Colonic mucosa (tissue), 4 donors: ENCODE measurements around the gene TRIM65. TPM values are rescaled to one million over a fixed set of nuclear protein-coding genes. Genes with fewer than 3 reads are reported as not detected.
"Not testable (repeated sequence)": the region's sequence is repeated elsewhere in the genome, so short reads cannot be mapped to it uniquely, and the experiment has no call there.

Source experiments
- DNase-seq: peaks from one replicate; pipeline ENCODE4 v3.0.0-alpha.2; 2020
- H3K27ac ChIP-seq: fragments of 200-600 bp; one replicate; pipeline ENCODE4 v1.8.0; 2021
- H3K27me3 ChIP-seq: fragments of 200-600 bp; one replicate; pipeline ENCODE4 v1.8.0; 2021
- H3K36me3 ChIP-seq: fragments of 200-600 bp; one replicate; pipeline ENCODE4 v1.8.0; 2021
- H3K4me1 ChIP-seq: fragments of 200-600 bp; one replicate; pipeline ENCODE4 v1.8.0; 2021; ENCODE audit warnings: mild to moderate bottlenecking
- H3K4me3 ChIP-seq: fragments of 200-600 bp; one replicate; pipeline ENCODE4 v1.8.0; 2021
- H3K9ac ChIP-seq, 2 donors: one replicate each; pipeline ENCODE4 v1.7.0; 2013; ENCODE audit warnings: control low read depth in 2 of 2, low read depth in 2 of 2, low read length in 2 of 2
- H3K9me3 ChIP-seq: fragments of 200-600 bp; one replicate; pipeline ENCODE4 v1.8.0; 2021
- intact Hi-C: fragments of 100-400 bp; cut with DNase I; formaldehyde crosslinking; loops from one replicate; pipeline ENCODE4 v1.14.1; 2022
- total RNA-seq, 2 donors: library from RNA; stranded (reverse); fragmentation: NEBNext Ultra II Directional in 1 of 2; extraction: Animal tissue kit (Norgen Biotek cat#: 25700) in 1 of 2; gene quantifications; one replicate each; pipeline ENCODE4 v1.2.1, GENCODE V29; 2021
- TF ChIP-seq, protein P1 (sequence below): fragments of 200-600 bp; IDR thresholded peaks from one replicate; pipeline ENCODE4 v1.8.0; 2022; ENCODE audit warnings: antibody characterized with exemption, mild to moderate bottlenecking
- donor health status: healthy.
- donor health status: DM: no; HTN: no; CAD: no.
- donor health status: DM: no; HTN: no; CAD: no.

TRIM65 gene
- total RNA-seq, 2 donors from 2014 or later, result 14.5 to 26.0 TPM

- TF ChIP-seq, protein P1, sequence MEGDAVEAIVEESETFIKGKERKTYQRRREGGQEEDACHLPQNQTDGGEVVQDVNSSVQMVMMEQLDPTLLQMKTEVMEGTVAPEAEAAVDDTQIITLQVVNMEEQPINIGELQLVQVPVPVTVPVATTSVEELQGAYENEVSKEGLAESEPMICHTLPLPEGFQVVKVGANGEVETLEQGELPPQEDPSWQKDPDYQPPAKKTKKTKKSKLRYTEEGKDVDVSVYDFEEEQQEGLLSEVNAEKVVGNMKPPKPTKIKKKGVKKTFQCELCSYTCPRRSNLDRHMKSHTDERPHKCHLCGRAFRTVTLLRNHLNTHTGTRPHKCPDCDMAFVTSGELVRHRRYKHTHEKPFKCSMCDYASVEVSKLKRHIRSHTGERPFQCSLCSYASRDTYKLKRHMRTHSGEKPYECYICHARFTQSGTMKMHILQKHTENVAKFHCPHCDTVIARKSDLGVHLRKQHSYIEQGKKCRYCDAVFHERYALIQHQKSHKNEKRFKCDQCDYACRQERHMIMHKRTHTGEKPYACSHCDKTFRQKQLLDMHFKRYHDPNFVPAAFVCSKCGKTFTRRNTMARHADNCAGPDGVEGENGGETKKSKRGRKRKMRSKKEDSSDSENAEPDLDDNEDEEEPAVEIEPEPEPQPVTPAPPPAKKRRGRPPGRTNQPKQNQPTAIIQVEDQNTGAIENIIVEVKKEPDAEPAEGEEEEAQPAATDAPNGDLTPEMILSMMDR, result no peak
- Histone ChIP-seq H3K4me1 (peaks cover 8% of the 10 kb centered on the region), H3K27me3 (no peaks in the 10 kb centered on the region), H3K27ac (no peak overlapping the region), H3K9me3 (no peaks in the 10 kb centered on the region), H3K36me3 (no peaks in the 10 kb centered on the region), H3K4me3 (no peak overlapping the region), H3K9ac (no peak overlapping the region)
- intact Hi-C loops, result no loop called here
- DNase-seq, result no peak
These were observed 5.6 kb downstream of the TRIM65 start for GRCh38 chr17:75891022-75891604.

DNA sequence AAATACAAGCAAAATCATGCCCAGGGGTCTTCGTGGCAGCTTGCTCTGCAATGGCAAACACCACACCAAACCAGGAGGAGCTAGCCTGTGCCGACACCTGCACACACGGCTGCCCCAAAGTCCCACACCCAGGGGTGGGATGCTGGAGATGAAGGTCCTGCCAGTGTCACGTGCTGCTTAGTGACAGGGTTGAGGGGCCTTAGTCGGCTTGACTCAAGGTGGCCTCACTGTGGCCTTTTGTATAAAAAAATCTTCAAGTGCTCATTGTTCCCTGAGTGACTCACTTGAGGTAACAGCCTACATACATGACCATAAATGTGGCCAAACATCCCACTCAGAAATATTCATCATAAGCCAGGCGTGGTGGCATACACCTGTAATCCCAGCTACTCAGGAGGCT, 7.3 kb downstream of the TRIM65 start:
- H3K27me3 ChIP-seq, result no peaks in the 10 kb centered on the region
- H3K36me3 ChIP-seq, result no peaks in the 10 kb centered on the region
- H3K4me1 ChIP-seq, result no peaks in the 10 kb centered on the region
- no peaks in the 10 kb centered on the region for H3K9me3 ChIP-seq
- H3K9ac ChIP-seq, result no peak overlapping the region
- no peak overlapping the region for H3K4me3 ChIP-seq
- no peak overlapping the region for H3K27ac ChIP-seq
- no peak for DNase-seq
- TF ChIP-seq, protein P1, result no peak
- intact Hi-C loops, result no loop called here

- DNase-seq, result no peak
- Histone ChIP-seq H3K36me3 (no peaks in the 10 kb centered on the region), H3K9ac (no peak overlapping the region), H3K27ac (no peak overlapping the region), H3K4me3 (no peak overlapping the region), H3K4me1 (no peaks in the 10 kb centered on the region), H3K27me3 (no peaks in the 10 kb centered on the region), H3K9me3 (no peaks in the 10 kb centered on the region)
- intact Hi-C loops, result no loop called here
- TF ChIP-seq, protein P1, result no peak
These were observed 8.3 kb downstream of the TRIM65 start for GRCh38 chr17:75888484-75888883.

- H3K4me1 ChIP-seq, H3K9me3 ChIP-seq, H3K36me3 ChIP-seq, H3K9ac ChIP-seq, H3K27ac ChIP-seq, intact Hi-C loops, H3K4me3 ChIP-seq, DNase-seq, H3K27me3 ChIP-seq: not testable (repeated sequence)
These were observed 10.9 kb downstream of the TRIM65 start for GRCh38 chr17:75885860-75886259.

DNA sequence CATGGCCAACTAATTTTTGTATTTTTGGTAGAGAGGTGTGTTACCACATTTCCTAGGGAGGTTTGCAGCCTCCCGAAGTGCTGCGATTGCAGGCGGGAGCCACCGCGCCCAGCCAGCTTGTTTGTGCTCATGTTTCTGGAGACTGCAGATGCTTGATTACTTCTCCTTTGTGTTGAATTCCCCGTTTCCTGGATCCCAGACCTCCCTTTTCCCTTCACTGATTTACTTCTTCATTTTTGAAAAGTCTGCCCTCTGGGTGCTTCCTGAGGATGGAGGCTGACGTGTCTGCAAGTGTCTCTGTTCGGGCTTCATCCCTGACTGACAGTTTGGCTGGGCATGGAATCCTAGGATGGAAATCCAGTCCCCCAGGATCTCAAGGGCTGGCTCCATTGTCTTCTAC, 11.3 kb downstream of the TRIM65 start:
- DNase-seq, result no peak
- intact Hi-C loops, result no loop called here

More for the DNA sequence above, 11.3 kb downstream of the TRIM65 start:
- no peaks in the 10 kb centered on the region for H3K9me3 ChIP-seq
- no peaks in the 10 kb centered on the region for H3K36me3 ChIP-seq
- TF ChIP-seq, protein P1, result no peak
- no peak overlapping the region for H3K9ac ChIP-seq
- no peak overlapping the region for H3K27ac ChIP-seq
- no peak overlapping the region for H3K4me3 ChIP-seq
- H3K27me3 ChIP-seq, result no peaks in the 10 kb centered on the region
- no peaks in the 10 kb centered on the region for H3K4me1 ChIP-seq
